HepG2 (cell line): Measurements from ENCODE around the gene ZNF804B. TPM values are rescaled to one million over a fixed set of nuclear protein-coding genes. Genes with fewer than 3 reads are reported as not detected.

ENCODE experiments used
- ADNP ChIP-seq: sonication (generic); formaldehyde crosslinking; IDR thresholded peaks from 2 replicates; pipeline ENCODE4 v1.4.0; 2020; ENCODE audit warnings: missing genetic modification reagents
- GATA4 ChIP-seq: sonication (generic); IDR thresholded peaks from 2 replicates; pipeline ENCODE4 v1.6.1; 2016; ENCODE audit warnings: antibody characterized with exemption, low read depth, borderline replicate concordance
- MZF1 ChIP-seq: sonication (generic); formaldehyde crosslinking; IDR thresholded peaks from 2 replicates; pipeline ENCODE4 v1.8.1; 2023; ENCODE audit warnings: mild to moderate bottlenecking, missing genetic modification reagents, borderline replicate concordance
- ZNF343 ChIP-seq: sonication (generic); formaldehyde crosslinking; IDR thresholded peaks from 2 replicates; pipeline ENCODE4 v1.4.0; 2020; ENCODE audit warnings: mild to moderate bottlenecking, missing genetic modification reagents
- ZNF496 ChIP-seq: sonication (generic); formaldehyde crosslinking; IDR thresholded peaks from 2 replicates; pipeline ENCODE4 v1.8.1; 2023; ENCODE audit warnings: mild to moderate bottlenecking, moderate library complexity, missing genetic modification reagents; ENCODE audit not compliant: insufficient replicate concordance
- ZNF567 ChIP-seq: sonication (generic); formaldehyde crosslinking; IDR thresholded peaks from 2 replicates; pipeline ENCODE4 v1.8.1; 2023; ENCODE audit warnings: mild to moderate bottlenecking, missing genetic modification reagents, borderline replicate concordance
- ZNF619 ChIP-seq: sonication (generic); formaldehyde crosslinking; IDR thresholded peaks from 2 replicates; pipeline ENCODE4 v1.4.0; 2020; ENCODE audit warnings: mild to moderate bottlenecking, missing genetic modification reagents
- polyA plus RNA-seq, 8 experiments: library from polyadenylated mRNA; depleted of rRNA in 3 of 8; stranded (reverse) in 7 of 8; unstranded in 1 of 8; fragments of >200 nt; fragmentation: Illumina TruSeq in 4 of 8; extraction: Trizol in 4 of 8; gene quantifications; 2 replicates each; pipeline versions ENCODE4 v1.2.1 to v1.2.3, GENCODE V29; 2011 to 2016; ENCODE audit warnings: low read depth in 4 of 8, missing spikeins in 1 of 8, mixed read lengths in 1 of 8; ENCODE audit not compliant: insufficient read depth in 1 of 8
- total RNA-seq, 5 experiments: library from RNA; depleted of rRNA; stranded (reverse); fragments of >200 nt; fragmentation: Illumina TruSeq; extraction: Trizol; gene quantifications; 2 replicates each; pipeline ENCODE4 v1.2.3, GENCODE V29; 2016; ENCODE audit warnings: low read depth in 1 of 5
- TF ChIP-seq, protein P1 (sequence below): sonication (generic); formaldehyde crosslinking; IDR thresholded peaks from 2 replicates; pipeline ENCODE4 v1.8.0; 2022; ENCODE audit warnings: mild to moderate bottlenecking, missing genetic modification reagents
- TF ChIP-seq, protein P2 (sequence below): sonication (generic); formaldehyde crosslinking; IDR thresholded peaks from 2 replicates; pipeline ENCODE4 v1.8.0; 2022; ENCODE audit warnings: missing genetic modification reagents, mild to moderate bottlenecking, moderate library complexity, borderline replicate concordance
- TF ChIP-seq, protein P3 (sequence below): sonication (generic); formaldehyde crosslinking; IDR thresholded peaks from 2 replicates; pipeline ENCODE4 v1.4.0; 2020; ENCODE audit warnings: missing genetic modification reagents, mild to moderate bottlenecking, borderline replicate concordance

Gene ZNF804B
- total and polyA plus RNA-seq, 2 of the 13 experiments (the other 11 are each of a cell fraction or from before 2014, with no cell fraction given): not detected

DNA sequence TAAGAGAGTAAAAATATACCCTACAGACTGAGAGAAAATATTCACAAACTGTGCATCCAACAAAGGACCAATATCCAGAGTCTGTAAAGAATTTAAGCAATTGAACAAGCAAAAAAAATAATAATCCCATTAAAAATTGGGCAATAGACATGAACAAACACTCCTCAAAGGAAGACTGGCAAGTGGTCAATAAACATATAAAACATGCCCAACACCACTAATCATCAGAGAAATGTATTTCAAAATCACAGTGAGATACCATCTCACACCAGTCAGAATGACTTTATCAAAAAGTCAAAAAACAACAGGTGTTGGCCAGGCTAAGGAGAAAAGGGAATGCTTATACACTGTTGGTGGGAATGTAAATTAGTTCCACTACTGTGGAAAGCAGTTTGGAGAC is 21.9 kb upstream of the ZNF804B start (continued):
- TF ChIP-seq, protein P1, sequence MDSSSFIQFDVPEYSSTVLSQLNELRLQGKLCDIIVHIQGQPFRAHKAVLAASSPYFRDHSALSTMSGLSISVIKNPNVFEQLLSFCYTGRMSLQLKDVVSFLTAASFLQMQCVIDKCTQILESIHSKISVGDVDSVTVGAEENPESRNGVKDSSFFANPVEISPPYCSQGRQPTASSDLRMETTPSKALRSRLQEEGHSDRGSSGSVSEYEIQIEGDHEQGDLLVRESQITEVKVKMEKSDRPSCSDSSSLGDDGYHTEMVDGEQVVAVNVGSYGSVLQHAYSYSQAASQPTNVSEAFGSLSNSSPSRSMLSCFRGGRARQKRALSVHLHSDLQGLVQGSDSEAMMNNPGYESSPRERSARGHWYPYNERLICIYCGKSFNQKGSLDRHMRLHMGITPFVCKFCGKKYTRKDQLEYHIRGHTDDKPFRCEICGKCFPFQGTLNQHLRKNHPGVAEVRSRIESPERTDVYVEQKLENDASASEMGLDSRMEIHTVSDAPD (CRISPR knock-in tag): no peak
- TF ChIP-seq ZNF567 (CRISPR knock-in tag) (no peak), ZNF343 (CRISPR knock-in tag) (no peak), GATA4 (no peak), ADNP (CRISPR knock-in tag) (no peak), ZNF619 (no peak), ZNF496 (CRISPR knock-in tag) (no peak), MZF1 (CRISPR knock-in tag) (no peak)
- TF ChIP-seq, protein P2, sequence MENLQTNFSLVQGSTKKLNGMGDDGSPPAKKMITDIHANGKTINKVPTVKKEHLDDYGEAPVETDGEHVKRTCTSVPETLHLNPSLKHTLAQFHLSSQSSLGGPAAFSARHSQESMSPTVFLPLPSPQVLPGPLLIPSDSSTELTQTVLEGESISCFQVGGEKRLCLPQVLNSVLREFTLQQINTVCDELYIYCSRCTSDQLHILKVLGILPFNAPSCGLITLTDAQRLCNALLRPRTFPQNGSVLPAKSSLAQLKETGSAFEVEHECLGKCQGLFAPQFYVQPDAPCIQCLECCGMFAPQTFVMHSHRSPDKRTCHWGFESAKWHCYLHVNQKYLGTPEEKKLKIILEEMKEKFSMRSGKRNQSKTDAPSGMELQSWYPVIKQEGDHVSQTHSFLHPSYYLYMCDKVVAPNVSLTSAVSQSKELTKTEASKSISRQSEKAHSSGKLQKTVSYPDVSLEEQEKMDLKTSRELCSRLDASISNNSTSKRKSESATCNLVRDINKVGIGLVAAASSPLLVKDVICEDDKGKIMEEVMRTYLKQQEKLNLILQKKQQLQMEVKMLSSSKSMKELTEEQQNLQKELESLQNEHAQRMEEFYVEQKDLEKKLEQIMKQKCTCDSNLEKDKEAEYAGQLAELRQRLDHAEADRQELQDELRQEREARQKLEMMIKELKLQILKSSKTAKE: no peak
- TF ChIP-seq, protein P3, sequence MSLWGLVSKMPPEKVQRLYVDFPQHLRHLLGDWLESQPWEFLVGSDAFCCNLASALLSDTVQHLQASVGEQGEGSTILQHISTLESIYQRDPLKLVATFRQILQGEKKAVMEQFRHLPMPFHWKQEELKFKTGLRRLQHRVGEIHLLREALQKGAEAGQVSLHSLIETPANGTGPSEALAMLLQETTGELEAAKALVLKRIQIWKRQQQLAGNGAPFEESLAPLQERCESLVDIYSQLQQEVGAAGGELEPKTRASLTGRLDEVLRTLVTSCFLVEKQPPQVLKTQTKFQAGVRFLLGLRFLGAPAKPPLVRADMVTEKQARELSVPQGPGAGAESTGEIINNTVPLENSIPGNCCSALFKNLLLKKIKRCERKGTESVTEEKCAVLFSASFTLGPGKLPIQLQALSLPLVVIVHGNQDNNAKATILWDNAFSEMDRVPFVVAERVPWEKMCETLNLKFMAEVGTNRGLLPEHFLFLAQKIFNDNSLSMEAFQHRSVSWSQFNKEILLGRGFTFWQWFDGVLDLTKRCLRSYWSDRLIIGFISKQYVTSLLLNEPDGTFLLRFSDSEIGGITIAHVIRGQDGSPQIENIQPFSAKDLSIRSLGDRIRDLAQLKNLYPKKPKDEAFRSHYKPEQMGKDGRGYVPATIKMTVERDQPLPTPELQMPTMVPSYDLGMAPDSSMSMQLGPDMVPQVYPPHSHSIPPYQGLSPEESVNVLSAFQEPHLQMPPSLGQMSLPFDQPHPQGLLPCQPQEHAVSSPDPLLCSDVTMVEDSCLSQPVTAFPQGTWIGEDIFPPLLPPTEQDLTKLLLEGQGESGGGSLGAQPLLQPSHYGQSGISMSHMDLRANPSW: no peak
